NCI-H446 (cell line): ENCODE results near the gene PLA2G2C.

Source experiments
- DNase-seq, 2 experiments: peaks; one replicate each; lab custom pipeline; 2025; lab: John Stamatoyannopoulos, UW

Gene PLA2G2C

GRCh38 chr1:20207546-20207945, 21.2 kb upstream of the PLA2G2C start:
- no peak for DNase-seq

DNA sequence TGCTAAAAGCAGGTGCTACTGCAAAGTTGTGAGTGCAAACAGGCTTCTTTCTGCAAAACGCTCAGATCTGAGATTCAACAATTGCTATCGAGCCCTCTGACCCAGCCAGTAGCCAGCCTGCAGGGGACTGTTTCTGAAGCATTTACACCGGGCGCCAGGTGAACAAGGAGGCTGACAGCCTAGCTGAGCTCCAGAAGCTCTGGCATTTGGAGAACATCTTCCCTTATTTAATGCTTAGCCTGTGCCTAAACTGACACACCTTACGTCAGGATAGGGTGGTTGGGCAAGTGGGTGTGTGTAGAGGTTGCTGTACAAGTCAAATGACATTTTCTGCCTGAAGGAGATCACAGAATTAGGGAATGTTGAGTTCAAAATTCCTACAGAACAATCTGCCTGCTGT, 15.8 kb upstream of the PLA2G2C start:
- DNase-seq: no peak

DNA sequence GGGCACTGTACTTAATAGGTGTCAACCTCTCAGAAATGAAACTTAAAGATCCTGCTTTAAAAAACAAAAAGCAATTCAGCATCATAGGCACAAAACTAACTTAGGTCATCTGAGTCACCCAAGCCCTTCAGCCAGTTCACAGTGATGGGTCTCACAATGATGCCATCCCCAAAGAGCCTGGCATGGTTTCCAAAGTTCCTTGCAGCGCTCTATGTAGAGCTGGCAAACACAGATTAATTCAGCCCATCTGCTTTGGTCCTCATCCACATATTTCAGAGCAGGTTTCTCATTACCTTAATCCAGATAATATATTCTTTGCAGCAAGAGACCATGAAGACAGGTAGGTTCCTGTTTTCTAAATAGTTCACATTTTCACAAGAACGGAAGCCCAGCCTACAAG, 14.6 kb upstream of the PLA2G2C start:
- DNase-seq: no peak

- DNase-seq: no peak
Measured at GRCh38 chr1:20199840-20200239, 13.5 kb upstream of the PLA2G2C start.

- no peak for DNase-seq
Measured at GRCh38 chr1:20199403-20199802, 13.1 kb upstream of the PLA2G2C start.

- DNase-seq: no peak
Measured at GRCh38 chr1:20198918-20199317, 12.6 kb upstream of the PLA2G2C start.

DNA sequence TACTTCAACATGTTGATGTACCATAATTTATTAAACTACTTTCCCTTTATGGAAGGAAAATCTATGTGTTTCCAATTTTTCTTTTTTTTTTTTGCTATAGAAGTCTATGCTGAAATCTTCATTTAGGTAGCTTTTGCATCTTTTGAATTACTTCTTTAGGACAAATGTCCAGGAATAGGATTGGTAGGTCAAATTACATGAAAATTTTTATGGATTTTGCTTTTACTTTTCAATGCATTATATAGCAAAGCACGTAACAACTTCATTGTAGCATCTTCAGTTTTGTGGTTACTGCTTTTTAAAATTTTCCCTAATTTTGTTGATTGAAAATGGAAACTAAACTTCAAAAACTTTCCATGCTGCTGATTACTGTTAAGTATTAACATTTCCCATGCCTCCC, 12.0 kb upstream of the PLA2G2C start:
- no peak for DNase-seq

GRCh38 chr1:20197329-20197791, 11.0 kb upstream of the PLA2G2C start:
- DNase-seq: no peak

GRCh38 chr1:20195462-20195780, 9.1 kb upstream of the PLA2G2C start:
- DNase-seq: no peak

GRCh38 chr1:20194757-20195461, 8.6 kb upstream of the PLA2G2C start:
- DNase-seq: peak; percentile 26 to 42

DNA sequence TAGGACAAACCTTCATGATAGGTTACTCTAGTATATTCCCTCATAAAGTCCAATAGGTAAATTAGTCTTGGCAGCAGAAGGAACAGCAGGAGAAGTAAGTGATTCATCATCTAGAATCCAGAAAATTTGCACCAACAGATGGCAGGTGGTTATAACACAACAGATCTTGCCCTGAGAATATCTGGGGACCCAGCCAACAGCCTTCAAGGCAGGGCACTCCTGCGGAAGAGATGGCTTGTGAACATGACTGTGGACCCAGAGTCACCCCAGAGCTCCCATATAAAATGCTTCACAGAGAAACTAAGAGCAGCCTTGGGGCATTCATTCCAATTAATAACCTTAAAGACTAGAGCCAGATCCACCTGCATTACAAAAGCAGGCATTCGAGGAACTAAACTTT, 7.9 kb upstream of the PLA2G2C start:
- DNase-seq: peak; percentile 38 to 81

DNA sequence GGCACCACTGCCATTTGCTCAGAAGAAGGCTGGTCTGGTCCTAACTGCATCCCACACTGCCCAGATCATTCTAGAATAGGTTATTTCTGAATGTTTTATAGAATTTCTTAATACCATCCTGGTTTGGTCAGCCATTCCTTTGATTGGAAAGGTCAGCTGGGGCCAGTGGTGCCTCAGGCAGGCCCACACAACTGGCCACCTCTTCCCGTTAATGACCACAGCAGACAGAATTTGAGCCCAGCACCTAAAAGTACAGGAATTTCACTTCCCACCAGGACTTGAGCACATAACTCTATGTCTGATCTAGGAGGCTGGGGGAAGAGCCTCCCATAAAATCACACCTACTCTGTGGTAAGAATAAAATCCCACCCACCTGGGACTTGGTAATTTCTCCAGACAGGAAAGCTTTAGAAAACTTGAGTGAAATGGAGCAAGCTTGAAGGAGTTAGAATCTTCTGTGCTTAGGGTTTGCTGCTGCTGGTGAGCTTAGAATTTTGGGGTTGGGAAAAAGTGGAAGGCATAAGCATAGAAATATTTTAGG, 6.6 kb upstream of the PLA2G2C start:
- DNase-seq: no peak

DNA sequence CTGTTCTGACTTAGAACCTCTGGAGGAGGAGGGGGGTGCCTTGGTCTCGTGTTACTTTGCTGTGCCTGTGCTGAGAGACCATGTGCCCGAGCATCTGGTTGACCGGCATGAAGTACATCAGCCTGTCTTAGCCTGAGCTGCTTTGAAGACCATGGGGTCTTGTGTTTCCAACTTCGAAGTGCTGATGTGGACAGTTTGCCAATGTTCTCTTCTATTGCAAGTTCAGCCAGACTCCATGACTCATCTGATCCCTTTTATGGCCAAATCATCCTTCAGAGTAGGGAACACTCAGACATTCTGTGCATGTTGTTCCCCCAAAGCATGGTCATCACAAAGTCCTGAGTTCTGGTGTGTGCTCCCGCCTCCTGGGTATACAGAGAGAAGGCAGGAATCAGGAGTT, 6.0 kb upstream of the PLA2G2C start:
- peak in 1 of 2 experiments; percentile 12 for DNase-seq

DNA sequence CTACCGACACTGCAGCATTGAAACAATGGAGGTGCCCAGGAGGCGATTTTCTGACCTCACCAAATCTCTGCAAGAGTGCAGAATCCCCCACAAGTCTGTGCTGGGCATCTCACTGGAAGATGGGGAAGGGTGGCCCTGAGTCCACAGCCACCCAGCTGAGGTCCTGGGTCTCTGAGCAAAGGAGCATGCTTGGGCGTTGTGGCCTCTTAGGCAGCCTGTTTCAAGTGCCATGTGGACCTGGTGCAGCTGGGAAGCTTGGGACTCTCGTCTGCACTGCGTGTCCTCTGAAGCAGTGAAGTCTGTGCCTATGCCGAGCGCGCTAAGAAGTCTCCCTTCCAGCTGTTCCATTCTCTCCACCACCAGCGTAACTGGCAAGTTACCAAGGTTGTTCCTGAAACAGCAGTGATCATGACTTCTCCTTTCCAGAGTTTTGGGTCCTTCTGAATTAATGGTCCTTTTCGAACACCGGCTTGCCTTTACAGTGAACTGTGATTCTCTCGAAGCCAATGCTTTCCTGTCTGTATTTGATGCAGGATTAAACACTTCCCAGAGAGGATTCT, 5.0 kb upstream of the PLA2G2C start:
- no peak for DNase-seq

GRCh38 chr1:20190256-20191160, 4.2 kb upstream of the PLA2G2C start:
- DNase-seq: no peak

DNA sequence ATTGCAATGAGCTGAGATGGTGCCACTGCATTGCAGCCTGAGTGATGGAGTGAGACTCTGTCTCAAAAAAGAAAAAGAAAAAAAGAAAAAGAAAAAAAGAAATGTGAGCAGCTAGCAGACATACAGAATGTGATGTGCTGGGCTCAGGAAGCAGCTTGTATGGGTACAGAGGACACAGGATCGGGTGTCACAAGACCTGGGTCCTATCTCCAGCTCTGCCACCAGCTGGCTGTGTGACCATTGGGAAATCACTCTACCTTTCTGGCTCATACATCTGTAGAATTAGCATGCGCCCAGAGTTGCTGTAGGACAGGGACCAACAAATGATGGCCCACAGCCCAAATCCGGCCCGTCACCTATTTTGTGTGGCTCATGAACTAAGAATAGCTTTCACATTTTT, 3.3 kb upstream of the PLA2G2C start:
- DNase-seq: no peak

DNA sequence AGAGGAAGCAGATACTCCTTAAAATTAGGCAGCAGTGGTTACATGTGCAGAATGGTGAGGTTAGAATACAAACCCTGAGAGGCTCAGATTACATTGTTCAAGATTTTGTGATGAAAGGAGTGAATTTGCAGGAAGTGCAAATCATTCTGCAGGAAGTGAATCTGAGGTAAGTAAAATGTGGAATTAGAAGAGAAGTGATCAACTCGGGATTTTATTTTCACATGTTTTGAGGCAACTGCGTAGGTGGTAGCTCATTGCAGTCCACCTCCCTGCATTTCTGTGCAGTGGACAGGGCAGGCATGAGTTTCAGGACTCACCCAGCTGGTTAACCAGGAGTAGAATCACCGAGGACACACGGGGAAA, 2.1 kb upstream of the PLA2G2C start:
- no peak for DNase-seq

DNA sequence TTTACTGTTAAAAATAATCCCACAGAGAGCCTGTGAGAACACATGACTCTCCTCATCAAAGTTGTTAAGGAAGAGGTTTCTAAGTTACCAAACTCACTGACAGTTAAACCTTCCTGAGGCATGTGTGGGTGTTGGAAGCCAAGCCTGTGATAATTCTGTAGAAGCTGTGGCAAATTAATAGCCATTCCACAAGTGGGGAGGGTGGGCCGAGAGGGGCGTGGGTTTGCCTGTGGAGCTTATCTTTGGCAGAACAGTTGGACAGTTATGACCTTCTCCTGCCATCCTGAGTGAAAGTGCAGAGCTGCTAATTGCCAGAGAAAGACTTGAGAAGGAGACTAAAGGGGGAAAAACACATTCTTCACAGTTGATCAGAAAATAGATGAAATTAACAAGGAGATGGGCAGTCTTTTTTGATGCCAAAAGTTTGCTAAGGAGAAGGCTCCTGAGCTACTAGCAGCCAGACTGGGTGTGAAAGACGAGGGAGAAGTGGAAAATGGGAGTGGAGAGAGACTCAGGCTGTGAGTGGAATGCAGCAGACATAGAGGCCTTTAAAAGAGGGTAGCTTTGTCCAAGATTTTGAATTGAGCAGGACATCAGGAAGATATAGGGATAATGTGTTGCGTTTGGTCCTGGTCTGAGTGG, 1.6 kb upstream of the PLA2G2C start:
- no peak for DNase-seq

DNA sequence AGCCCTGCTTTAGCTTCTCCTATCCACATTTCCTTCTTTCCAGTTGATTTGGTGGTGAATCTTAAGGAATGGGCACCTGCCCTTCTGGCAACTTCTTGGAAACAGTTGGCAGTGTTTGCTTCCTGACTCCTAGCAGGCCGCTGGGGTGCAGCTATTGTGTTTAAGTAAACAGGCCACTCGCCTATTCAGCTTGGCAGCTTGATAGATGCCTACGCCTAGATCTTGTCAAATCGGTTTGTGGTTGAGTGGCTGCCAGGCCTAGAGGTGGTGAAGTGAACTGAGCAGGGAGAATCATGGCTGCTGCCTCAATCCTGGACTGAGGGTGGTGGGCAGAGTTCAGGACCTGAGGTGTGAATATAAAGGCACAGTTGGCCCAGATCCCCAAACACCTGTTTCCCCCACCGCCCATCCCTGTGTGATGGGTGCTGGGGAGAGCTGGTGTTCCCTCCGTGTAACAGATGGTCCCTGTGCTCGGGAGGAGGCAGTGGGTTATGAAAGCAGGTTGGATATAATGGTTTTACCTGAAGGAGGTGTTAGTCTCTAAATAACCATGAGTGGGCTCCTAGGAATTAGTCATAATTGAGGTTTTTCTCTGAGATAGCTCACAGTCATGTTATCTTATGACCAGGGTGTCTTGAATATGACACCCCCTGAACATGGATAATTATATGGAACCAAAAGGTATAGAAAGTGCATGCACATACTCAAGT, 940 bp upstream of the PLA2G2C start:
- peak in 1 of 2 experiments; percentile 46 for DNase-seq

DNA sequence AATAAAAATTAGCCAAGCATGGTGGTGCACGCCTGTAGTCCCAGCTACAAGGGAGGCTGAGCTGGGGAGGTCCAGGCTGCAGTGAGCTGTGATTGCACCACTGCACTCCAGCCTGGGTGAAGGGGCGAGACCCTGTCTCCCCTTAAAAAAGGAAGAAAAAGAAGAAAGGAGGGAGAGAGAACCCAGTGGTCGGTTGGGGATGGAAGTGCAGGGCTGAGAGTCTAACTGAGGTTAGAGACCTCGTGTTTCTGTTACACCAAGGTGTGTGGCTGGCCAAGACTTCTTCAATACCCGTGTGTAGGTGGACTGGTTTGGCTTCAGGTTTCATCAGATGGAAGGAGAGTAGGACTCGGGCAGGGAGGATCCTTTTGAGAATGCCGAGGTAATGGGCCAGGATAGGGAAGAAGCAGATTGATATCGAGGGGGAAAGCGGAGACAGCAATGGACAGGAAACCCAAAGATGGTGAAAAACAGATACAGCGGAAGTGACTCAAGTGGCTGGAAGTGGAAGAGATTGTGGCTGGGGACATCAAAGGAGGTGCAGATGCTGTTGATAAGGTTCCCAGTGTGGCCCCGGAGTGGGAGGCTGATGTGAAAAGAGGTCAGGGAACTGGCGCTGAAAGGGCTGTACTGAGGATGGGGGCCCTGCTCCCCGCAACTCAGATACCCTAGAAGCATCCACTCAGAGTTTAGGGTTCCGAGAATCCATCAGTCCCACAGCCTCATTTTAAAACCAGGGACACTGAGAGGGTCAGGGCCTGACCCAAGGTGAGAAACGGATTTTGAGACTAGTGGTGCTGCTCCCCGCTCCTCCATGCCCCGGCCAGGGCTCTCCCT, 1.1 kb downstream of the PLA2G2C start:
- DNase-seq: no peak

DNA sequence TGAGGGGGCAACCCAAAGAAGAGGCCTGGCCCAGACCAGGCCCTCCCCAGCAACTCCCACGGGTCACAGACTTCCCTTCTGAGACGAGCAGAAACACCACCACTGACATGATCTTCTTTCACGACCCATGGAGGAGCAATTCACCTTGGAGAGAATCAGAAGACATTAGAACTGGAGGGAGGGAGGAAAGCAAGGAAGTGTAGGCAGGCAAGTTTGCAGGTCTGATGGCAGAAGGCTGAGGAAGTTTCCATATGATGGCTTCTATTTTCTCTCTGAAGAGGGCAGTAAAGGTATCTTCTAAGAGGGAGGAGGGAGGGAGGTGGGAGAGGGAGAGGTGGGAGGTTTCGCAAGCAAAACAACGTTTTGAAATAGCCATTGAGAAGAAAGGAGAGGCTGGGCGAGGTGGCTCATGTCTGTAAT, 1.8 kb downstream of the PLA2G2C start:
- DNase-seq: no peak
